Brain microvascular endothelial cell (primary cell): ENCODE data around the gene STARD3NL.
A peak's percentile ranks its signal among the peaks of the same experiment; 100 is the strongest.
"Not testable (repeated sequence)": the region's sequence is repeated elsewhere in the genome, so short reads cannot be mapped to it uniquely, and the experiment has no call there.

Experiments
- DNase-seq: peaks from one replicate; pipeline ENCODE4 v3.0.0-alpha.2; 2020
- H3K27ac ChIP-seq: fragments of 250-450 bp; sonication (Bioruptor Pico); 2 replicates; pipeline ENCODE4 v1.5.1; 2020; ENCODE audit warnings: mild to moderate bottlenecking, moderate library complexity
- H3K27me3 ChIP-seq: fragments of 250-450 bp; sonication (Bioruptor Pico); replicated peaks from 2 replicates; pipeline ENCODE4 v1.5.1; 2020; ENCODE audit warnings: mild to moderate bottlenecking
- H3K36me3 ChIP-seq: fragments of 250-450 bp; sonication (Bioruptor Pico); replicated peaks from 2 replicates; pipeline ENCODE4 v1.5.1; 2020; ENCODE audit warnings: mild to moderate bottlenecking
- H3K4me3 ChIP-seq: 2 replicates; pipeline ENCODE4 v1.5.1; 2011; ENCODE audit warnings: low read depth, mild to moderate bottlenecking, control low read depth, low read length, moderate library complexity
- CTCF ChIP-seq: IDR thresholded peaks from 2 replicates; pipeline ENCODE4 v1.5.1; 2011; ENCODE audit warnings: low read depth, mild to moderate bottlenecking, moderate library complexity, low read length, control low read depth, inconsistent platforms; ENCODE audit errors: missing control alignments
- in situ Hi-C: cut with HindIII; loops from 2 replicates; pipeline ENCODE4 v1.10.0; 2017; ENCODE audit warnings: low sequenced_read_pairs, low pct_ligation_motif_present

Gene STARD3NL

DNA sequence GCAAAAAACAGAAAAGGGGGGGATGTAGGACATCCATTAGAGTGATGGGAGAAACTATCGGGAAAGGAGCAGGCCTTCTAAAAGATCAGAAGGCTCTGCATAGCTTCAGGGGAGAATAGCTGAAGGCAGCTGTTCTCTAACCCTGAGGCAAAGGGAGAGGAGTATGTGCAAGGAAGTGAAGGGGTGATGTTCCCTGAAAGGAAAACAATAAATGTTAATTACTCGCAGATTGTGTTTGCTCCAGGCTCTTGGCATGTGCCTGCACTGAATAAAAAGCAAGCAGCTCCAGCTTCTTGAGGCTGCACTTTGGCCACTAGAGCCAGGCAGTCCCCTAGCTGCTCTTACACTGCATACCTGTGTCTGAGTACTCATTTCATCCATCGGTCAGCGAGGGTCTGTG lies 14.4 kb upstream of the STARD3NL start:
- in situ Hi-C loops = no loop called here
- DNase-seq = no peak
- Histone ChIP-seq H3K27me3 (no peaks in the 10 kb centered on the region), H3K27ac (no peak overlapping the region), H3K4me3 (no peak overlapping the region), H3K36me3 (no peaks in the 10 kb centered on the region)
- TF ChIP-seq CTCF = no peak

DNA sequence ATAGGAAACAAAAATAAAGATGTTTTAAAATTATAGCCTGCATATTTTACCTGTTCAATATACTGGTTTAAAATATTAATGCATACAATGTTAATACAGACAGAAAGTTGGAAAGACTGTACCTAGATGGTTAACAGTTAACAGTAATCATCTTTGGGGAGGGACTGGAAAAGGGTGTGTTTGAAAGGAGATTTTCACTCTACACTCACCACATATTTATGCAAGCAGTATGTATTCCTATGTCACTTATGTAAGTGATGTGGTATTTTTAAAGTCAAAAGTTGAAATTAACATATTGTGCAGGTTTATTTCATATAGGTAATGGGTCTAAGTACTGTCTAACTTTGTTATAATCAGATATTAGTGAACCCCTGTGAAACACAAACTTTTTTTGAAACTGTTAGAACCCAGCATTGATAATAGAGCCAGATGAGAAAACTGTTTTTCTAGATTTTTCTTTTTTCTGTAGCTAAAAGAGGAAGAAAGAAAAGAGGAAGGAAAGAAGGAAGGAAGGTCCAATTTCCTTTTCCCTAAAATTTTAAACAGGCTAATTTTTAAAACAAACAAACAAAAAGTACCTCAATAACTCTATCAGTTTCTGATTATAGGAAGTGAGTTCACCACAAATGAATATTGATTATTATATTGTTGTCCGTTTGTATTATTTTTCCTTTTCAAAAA lies 9.0 kb upstream of the STARD3NL start:
- H3K27me3 ChIP-seq = no peaks in the 10 kb centered on the region
- no peak for TF ChIP-seq CTCF
- in situ Hi-C loops = no loop called here
- no peak for DNase-seq
- no peak overlapping the region for H3K4me3 ChIP-seq
- H3K36me3 ChIP-seq = no peaks in the 10 kb centered on the region
- peak overlapping the region; percentile 13 for H3K27ac ChIP-seq

DNA sequence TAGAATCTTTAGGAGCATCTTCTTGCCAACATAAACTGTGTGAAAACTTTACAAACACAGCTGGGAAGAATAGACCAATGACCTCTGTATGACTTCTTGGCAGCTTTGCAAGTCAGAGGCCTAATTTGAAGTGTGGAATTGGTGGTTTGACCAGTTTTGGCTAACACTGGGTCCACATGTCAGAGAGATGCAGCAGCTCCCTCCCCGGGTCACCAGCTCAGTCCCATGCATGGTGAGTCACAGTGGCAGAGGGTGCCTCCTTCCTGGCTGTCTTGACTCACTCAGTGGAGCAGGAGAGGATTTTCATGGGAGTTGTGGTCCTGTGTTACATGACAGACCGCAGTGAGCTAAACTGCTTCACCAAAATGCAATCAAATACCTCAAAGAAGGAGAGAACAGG lies 8.2 kb upstream of the STARD3NL start:
- Histone ChIP-seq H3K4me3 (no peak overlapping the region), H3K36me3 (no peaks in the 10 kb centered on the region), H3K27ac (peak overlapping the region; percentile 13), H3K27me3 (no peaks in the 10 kb centered on the region)
- TF ChIP-seq CTCF = no peak
- in situ Hi-C loops = no loop called here
- DNase-seq = peak; percentile 87

DNA sequence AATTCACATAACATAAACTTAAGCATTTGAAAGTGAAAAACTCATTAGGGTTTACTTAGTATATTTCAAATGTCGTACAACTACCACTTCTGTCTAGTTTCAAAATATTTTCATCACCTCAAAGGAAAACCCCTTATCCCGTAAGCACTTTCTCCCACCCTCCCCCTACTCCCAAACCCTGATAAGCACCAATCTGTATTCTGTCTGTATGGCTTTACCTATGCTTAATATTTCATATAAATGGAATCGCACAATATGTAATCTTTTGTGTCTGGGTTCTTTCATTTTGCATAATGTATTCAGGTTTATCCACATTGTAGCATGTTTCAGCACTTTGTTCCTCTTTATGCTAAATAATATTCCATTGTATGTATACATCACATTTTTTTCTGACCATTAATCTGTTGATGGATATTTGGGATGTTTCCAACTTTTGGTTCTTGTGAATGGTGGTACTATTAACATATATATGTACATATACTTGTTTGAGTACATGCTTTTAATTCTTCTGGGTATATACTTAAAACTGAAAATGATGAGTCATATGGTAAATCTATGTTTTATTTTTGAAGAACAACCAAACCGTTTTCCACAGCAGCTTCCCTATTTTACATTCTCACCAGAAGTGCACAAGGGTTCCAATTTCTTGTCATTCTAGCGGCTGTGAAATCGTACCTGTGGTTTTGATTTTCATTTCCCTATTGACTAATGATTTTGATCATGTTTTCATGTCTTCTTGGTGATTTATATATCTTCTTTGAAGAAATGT lies 6.2 kb upstream of the STARD3NL start:
- in situ Hi-C loops = no loop called here
- Histone ChIP-seq H3K4me3 (no peak overlapping the region), H3K27me3 (no peaks in the 10 kb centered on the region), H3K36me3 (no peaks in the 10 kb centered on the region), H3K27ac (no peak overlapping the region)
- no peak for TF ChIP-seq CTCF
- no peak for DNase-seq

DNA sequence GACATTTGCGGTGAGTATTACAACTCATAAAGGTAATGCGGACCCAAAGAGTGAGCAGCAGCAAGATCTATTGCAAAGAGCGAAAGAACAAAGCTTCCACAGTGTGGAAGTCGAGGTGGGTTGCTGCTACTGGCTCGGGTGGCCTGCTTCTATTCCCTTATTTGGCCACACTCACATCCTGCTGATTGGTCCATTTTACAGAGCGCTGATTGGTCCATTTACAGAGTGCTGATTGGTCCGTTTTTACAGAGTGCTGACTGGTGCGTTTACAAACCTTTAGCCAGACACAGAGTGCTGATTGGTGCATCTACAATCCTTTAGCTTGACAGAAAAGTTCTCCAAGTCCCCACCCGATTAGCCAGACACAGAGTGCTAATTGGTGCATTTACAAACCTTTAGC lies 2.5 kb upstream of the STARD3NL start:
- DNase-seq, in situ Hi-C loops, H3K27me3 ChIP-seq, H3K4me3 ChIP-seq, H3K27ac ChIP-seq, H3K36me3 ChIP-seq: not testable (repeated sequence)

DNA sequence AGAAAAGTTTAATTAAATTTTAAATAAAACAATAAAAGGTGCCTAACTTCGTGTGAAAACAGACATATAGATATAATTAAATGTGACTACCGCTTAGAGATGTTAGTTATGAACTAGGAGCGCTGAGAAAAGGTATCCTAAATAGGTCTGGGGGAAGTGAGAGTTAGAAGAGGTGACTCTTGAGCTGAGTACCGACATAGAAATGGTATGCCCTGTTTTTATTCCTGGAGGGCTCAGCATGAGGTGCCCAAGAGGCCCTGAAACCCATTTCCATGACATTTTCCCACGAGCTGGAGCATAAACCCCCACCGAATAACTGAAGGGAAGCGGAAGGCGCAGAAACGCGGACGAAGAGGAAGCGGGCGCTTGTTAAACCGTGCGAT lies 433 bp upstream of the STARD3NL start:
- H3K27me3 ChIP-seq = no peaks in the 10 kb centered on the region
- DNase-seq = no peak
- H3K36me3 ChIP-seq = no peaks in the 10 kb centered on the region
- no peak for TF ChIP-seq CTCF
- peak overlapping the region; percentile 84 for H3K27ac ChIP-seq
- peak overlapping the region; percentile 92 for H3K4me3 ChIP-seq
- in situ Hi-C loops = no loop called here
